ENCODE data around the gene SGO2.
"Not testable (repeated sequence)": the region's sequence is repeated elsewhere in the genome, so short reads cannot be mapped to it uniquely, and the experiment has no call there.

The SGO2 gene

DNA sequence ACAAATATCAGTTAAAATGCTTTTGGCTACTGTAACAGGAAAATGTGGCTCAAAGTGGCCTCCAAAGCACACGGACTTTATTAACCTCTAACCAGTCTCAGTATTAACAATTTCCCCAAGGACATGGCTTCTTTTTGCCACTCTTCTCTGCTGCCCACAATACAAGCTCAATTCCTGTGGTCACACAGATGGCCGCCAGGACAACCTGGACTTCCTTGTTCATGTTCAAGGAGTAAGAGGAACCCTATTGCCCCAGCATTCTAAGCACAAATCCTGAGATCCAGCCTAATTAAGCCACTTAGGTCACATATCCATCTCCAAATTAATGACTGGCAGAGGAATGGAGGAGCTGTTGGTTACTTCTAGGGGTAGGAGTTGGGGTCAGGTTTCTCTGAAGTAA lies 98.0 kb downstream of the SGO2 start:
- FAIRE-seq: no peak

DNA sequence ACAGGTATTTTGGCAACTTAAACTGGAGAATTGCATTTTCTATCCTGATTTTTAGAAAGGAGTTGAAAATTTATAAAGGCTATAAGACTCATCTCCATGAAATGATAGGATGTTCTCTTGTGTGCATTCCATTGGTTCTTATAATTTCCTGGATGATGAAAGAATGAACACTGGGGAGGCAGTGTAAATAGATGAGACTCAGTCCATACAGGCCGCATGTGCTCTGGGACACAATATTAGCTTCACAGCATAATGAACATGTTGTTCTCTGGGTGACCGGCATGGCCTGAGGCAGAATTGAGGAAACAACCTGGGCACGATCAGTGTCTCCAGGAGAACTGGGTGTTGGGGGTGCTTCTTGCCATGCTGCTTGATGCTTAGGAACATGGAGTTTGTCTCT lies 98.7 kb downstream of the SGO2 start:
- FAIRE-seq: no peak

DNA sequence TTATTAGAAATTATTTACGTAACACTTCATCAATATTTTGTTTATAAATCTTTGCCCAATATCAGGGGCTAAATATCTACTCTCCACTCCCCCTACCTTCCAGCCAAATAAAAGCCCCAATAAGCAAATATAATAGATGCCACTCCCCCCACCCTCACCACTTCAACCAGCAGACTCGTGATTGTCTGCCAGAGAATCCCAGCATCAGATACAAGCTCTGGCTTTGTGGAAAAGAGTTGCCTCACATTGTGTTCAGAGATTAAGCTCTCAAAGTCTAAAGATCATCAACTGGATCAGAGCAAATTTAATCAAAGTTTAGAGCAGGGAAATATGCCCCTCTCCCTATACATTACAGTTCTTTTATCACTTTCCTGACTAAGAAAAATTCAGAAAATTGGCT lies 99.3 kb downstream of the SGO2 start:
- no peak for FAIRE-seq

DNA sequence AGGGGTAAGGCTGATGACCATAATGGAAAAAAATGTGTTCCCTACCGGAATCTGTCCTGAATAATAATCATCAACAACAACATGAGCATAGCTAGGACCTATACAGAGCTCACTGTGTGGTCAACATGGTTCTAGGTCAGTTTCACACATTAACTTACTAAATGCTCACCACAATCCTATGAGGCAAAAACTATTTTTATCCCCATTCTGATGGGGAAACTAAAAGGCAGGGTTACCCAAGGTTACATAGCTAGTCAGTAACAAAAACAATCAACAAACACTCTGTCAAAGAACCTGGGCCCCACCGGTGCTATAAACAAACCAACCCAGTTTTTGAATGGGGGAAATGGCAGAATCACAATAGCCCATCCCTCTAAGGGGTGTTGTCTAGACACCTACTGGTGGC lies 100.0 kb downstream of the SGO2 start:
- FAIRE-seq: no peak

DNA sequence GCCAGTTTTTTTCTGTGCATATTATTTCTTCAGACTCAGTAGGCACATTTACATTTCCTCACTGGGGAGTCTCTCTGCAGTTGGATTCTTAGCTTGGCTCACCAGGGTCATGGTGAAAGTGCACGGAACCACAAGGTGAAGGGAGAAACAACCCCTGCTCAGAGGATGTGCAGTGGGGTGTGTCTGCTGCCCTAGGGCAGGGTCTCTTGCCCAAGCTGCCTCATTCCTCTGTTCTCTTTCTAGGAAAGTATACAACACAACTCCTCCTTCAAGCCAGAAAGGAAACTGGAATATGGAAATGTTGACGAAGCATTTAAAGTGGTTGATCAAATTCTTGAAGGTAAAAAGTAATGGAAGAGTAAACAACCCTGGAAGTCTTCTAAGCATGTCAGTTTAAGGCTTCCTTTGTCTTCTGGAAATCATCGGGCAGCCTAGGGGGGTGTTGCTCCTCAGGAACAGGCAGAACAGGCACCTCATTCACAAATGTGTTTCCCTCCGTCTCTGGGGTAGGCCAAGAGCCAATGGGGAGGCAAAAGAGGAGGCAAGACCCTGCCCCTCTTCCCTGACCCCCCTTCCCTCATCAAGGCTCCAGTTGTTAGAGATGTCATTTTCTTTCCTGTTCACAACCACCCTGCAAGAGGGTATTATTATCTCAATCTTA lies 101.2 kb downstream of the SGO2 start:
- FAIRE-seq: no peak

DNA sequence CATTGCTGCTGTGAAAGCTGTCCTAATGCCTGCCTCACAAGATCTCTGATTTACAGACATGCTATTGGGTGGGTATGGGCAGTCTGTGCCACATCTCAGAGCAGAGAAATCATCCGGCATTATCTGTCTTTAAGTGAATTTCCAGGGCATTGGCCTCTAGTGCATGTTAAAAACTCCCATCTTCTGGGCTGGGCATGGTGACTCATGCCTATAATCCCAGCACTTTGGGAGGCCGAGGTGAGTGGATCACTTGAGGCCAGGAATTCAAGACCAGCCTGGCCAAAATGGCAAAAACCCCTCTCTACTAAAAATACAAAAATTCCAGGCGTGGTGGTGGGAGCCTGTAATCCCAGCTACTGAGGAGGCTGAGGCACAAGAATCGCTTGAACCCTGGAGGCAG lies 102.5 kb downstream of the SGO2 start:
- not testable (repeated sequence) for FAIRE-seq

DNA sequence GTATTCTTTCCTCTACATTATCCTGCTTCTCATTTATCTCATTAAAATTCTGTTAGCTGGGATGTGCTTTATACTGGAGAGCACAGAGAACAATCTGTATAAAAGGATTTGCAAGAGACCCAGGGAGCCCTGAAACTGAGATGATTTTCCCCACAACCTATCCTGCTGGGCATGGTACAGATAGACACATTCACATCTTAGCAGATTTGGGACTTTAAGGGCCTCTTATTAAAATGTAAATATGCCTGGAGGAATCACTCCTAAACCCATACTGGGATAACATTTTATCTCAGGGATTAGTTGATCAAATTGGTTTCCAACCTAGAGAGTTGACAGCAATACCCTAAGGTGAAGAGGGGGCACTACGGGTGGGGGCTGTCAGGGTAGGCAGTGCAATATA lies 105.3 kb downstream of the SGO2 start:
- no peak for FAIRE-seq

Measured in TTC549 (cell line).